ENCODE measurements around the gene PCDHA5.
"Not testable (repeated sequence)": the region's sequence is repeated elsewhere in the genome, so short reads cannot be mapped to it uniquely, and the experiment has no call there.

DNA sequence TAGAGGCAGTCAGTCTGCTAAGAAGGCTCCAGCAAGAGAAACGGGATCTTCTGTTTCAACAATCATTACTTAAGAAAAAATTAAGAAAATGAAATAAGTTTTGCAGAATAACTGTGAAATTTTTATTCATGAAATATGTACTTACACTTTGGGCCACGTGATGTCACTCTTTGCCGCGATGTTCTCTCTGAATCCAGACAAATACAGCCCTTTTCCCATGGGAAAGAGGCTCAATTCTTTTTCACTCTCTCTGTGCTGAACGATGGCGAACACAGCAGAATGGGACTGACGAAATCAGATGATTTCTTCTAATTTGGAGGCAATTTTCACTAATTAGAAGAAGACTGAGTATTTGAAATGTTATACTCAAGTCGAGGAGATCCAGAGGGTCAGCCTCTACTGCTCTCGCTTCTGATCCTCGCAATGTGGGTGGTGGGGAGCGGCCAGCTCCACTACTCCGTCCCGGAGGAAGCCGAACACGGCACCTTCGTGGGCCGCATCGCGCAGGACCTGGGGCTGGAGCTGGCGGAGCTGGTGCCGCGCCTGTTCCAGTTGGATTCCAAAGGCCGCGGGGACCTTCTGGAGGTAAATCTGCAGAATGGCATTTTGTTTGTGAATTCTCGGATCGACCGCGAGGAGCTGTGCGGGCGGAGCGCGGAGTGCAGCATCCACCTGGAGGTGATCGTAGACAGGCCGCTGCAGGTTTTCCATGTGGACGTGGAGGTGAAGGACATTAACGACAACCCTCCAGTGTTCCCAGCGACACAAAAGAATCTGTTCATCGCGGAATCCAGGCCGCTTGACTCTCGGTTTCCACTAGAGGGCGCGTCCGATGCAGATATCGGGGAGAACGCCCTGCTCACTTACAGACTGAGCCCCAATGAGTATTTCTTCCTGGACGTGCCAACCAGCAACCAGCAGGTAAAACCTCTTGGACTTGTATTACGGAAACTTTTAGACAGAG, 27.0 kb downstream of the PCDHA5 start, which contains the start of gene PCDHA9:
- TF ChIP-seq, protein P1, sequence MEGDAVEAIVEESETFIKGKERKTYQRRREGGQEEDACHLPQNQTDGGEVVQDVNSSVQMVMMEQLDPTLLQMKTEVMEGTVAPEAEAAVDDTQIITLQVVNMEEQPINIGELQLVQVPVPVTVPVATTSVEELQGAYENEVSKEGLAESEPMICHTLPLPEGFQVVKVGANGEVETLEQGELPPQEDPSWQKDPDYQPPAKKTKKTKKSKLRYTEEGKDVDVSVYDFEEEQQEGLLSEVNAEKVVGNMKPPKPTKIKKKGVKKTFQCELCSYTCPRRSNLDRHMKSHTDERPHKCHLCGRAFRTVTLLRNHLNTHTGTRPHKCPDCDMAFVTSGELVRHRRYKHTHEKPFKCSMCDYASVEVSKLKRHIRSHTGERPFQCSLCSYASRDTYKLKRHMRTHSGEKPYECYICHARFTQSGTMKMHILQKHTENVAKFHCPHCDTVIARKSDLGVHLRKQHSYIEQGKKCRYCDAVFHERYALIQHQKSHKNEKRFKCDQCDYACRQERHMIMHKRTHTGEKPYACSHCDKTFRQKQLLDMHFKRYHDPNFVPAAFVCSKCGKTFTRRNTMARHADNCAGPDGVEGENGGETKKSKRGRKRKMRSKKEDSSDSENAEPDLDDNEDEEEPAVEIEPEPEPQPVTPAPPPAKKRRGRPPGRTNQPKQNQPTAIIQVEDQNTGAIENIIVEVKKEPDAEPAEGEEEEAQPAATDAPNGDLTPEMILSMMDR (IDR thresholded peaks at IDR 0.05; ENCODE audit: low read depth, low read length, poor library complexity, severe bottlenecking) = not testable (repeated sequence)
- TF ChIP-seq EZH2phosphoT487 (IDR thresholded peaks at IDR 0.05; ENCODE audit: borderline replicate concordance, low read length) = not testable (repeated sequence)

Measured in DOHH2 (cell line).